ENCODE measurements around the gene FGFR3. TPM values are rescaled to one million over a fixed set of nuclear protein-coding genes. Genes with fewer than 3 reads are reported as not detected.
A peak's percentile ranks its signal among the peaks of the same experiment; 100 is the strongest.

The FGFR3 gene
- total and polyA plus RNA-seq, 2 of the 4 experiments (the other 2 are of a cell fraction) = 0.18 to 0.67 TPM

DNA sequence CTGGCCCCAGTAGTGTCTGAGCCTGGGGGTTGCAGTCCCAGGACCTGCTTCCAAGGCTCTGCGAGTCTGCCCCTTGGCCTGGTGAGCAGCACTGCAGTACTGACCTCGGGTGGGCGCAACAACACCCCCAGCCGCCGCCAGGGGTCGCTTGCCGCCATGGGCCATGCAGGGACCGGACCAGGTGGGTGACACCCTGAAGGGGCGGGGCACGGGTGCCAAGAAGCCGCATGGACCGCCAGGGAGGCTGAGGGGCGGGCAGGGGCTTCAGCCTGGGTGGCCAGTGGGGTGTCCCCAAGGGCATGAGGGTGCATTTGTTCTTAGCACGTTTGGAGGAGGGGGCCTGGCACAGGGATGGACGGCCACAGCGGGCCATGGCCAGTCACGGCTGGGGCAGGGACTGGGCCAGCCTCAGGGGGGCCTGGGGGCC, 46.8 kb upstream of the FGFR3 start:
- no peaks in the 10 kb centered on the region for H3K9me3 ChIP-seq (ENCODE audit: control insufficient read depth, insufficient read depth, low read length)
- H2AK5ac ChIP-seq (ENCODE audit: low read depth, low read length) = no peak overlapping the region
- CTCF ChIA-PET = no interaction called here
- H3K56ac ChIP-seq (ENCODE audit: extremely low read depth, insufficient read depth, low read length) = no peak overlapping the region
- H2BK120ac ChIP-seq (ENCODE audit: low read depth, low read length) = no peak overlapping the region
- no peaks in the 10 kb centered on the region; the same call in 1 of the 2 replicates for H3K27me3 ChIP-seq (ENCODE audit: control insufficient read depth, insufficient read depth, low read length)
- H3K23ac ChIP-seq (ENCODE audit: low read depth, low read length) = no peak overlapping the region
- no peaks in the 10 kb centered on the region for H3K79me1 ChIP-seq (ENCODE audit: low read depth in 1 of 2, low read length in 2 of 2)
- H3K4me1 ChIP-seq (ENCODE audit: control insufficient read depth, insufficient read depth, low read length) = no peaks in the 10 kb centered on the region
- H3K4ac ChIP-seq (ENCODE audit: low read depth, low read length) = no peak overlapping the region
- no peak overlapping the region for H3K18ac ChIP-seq (ENCODE audit: low read depth, low read length)
- TF ChIP-seq, protein P1, sequence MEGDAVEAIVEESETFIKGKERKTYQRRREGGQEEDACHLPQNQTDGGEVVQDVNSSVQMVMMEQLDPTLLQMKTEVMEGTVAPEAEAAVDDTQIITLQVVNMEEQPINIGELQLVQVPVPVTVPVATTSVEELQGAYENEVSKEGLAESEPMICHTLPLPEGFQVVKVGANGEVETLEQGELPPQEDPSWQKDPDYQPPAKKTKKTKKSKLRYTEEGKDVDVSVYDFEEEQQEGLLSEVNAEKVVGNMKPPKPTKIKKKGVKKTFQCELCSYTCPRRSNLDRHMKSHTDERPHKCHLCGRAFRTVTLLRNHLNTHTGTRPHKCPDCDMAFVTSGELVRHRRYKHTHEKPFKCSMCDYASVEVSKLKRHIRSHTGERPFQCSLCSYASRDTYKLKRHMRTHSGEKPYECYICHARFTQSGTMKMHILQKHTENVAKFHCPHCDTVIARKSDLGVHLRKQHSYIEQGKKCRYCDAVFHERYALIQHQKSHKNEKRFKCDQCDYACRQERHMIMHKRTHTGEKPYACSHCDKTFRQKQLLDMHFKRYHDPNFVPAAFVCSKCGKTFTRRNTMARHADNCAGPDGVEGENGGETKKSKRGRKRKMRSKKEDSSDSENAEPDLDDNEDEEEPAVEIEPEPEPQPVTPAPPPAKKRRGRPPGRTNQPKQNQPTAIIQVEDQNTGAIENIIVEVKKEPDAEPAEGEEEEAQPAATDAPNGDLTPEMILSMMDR (conservative IDR thresholded peaks at IDR 0.05; ENCODE audit: low read depth, low read length) = peak; percentile 72
- peak; percentile 85 for TF ChIP-seq SMC3 (IDR thresholded peaks at IDR 0.05; ENCODE audit: low read depth, low read length)
- TF ChIP-seq, protein P2, sequence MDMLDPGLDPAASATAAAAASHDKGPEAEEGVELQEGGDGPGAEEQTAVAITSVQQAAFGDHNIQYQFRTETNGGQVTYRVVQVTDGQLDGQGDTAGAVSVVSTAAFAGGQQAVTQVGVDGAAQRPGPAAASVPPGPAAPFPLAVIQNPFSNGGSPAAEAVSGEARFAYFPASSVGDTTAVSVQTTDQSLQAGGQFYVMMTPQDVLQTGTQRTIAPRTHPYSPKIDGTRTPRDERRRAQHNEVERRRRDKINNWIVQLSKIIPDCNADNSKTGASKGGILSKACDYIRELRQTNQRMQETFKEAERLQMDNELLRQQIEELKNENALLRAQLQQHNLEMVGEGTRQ (IDR thresholded peaks at IDR 0.05; ENCODE audit: low read depth, low read length) = peak; percentile 19; the same call in 1 of the 2 replicates
- TF ChIP-seq RAD21 (IDR thresholded peaks at IDR 0.05; ENCODE audit: low read length) = peak; percentile 64
- no peak for TF ChIP-seq RFX5 (IDR thresholded peaks at IDR 0.05; ENCODE audit: low read depth, low read length)
- H3K4me2 ChIP-seq (ENCODE audit: low read depth, low read length) = no peak overlapping the region
- no peak overlapping the region for H2BK5ac ChIP-seq (ENCODE audit: low read depth, low read length, poor library complexity, severe bottlenecking)
- H3K9me1 ChIP-seq (ENCODE audit: insufficient read depth, low read length) = no peaks in the 10 kb centered on the region
- peak; percentile 45 for DNase-seq
- no peak overlapping the region for H2BK15ac ChIP-seq (ENCODE audit: low read depth, low read length)
- no peak overlapping the region for H3K4me3 ChIP-seq (ENCODE audit: insufficient read depth, low read depth, low read length)
- no peak overlapping the region for H3K27ac ChIP-seq (ENCODE audit: insufficient read depth, low read length)
- no peak overlapping the region for H2BK20ac ChIP-seq (ENCODE audit: low read depth, low read length)
- intact Hi-C loops (cut with micrococcal nuclease) = no loop called here
- H2AFZ ChIP-seq (replicated peaks; ENCODE audit: low read length, poor library complexity) = peak overlapping the region; percentile 26
- peak overlapping the region; percentile 91 for H2AK9ac ChIP-seq (replicated peaks; ENCODE audit: low read depth, low read length, poor library complexity)
- H4K91ac ChIP-seq (ENCODE audit: insufficient read depth, low read depth, low read length) = no peak overlapping the region
- no peak overlapping the region for H4K8ac ChIP-seq (ENCODE audit: low read depth in 2 of 2, low read length in 2 of 2)
- in situ Hi-C loops (cut with MboI; ENCODE audit: low sequenced_read_pairs) = no loop called here
- BruUV-seq (replicated peaks) = no TSS peak
- H4K5ac ChIP-seq (ENCODE audit: low read depth, low read length) = no peak overlapping the region
- ATAC-seq (ENCODE audit: low read depth) = peak; percentile 87
- peaks cover 4% of the 10 kb centered on the region; the same call in 1 of the 2 replicates for H4K20me1 ChIP-seq (ENCODE audit: insufficient read depth, low read length)
- dilution Hi-C loops (cut with HindIII; ENCODE audit: low sequenced_read_pairs, unreplicated experiment) = no loop called here
- H3K9ac ChIP-seq (ENCODE audit: low read depth, low read length) = no peak overlapping the region
- WGBS, 2 experiments (ENCODE audit: extremely low coverage in 2 of 2, insufficient read length in 1 of 2) = 0% methylated on average over 1 of the region's 17 CpGs; no CpG with 5 or more reads in 1 of the 2 experiments
- no peak overlapping the region for H3K14ac ChIP-seq (replicated peaks; ENCODE audit: low read depth, low read length)
- POLR2A ChIA-PET (ENCODE audit: unreplicated experiment) = no interaction called here
- peaks cover 9% of the 10 kb centered on the region for H3K36me3 ChIP-seq (ENCODE audit: control insufficient read depth, insufficient read depth, low read length)
